HepG2 (cell line): ENCODE data around the gene TSPYL4. TPM values are rescaled to one million over a fixed set of nuclear protein-coding genes. Genes with fewer than 3 reads are reported as not detected.

Experiments
- ASH2L ChIP-seq: fragments of 300-600, 200-600 bp; sonication (generic); IDR thresholded peaks from 2 replicates; pipeline ENCODE4 v1.7.0; 2017; ENCODE audit warnings: low read depth, mild to moderate bottlenecking, moderate library complexity, mixed read lengths, low read length; ENCODE audit not compliant: insufficient read length
- CBFB ChIP-seq: sonication (generic); formaldehyde crosslinking; IDR thresholded peaks from 2 replicates; pipeline ENCODE4 v1.4.0; 2020; ENCODE audit warnings: missing genetic modification reagents
- CREB1 ChIP-seq, 2 experiments: fragments of 450-650 bp in 1 of 2; IDR thresholded peaks; 2 replicates each; pipeline ENCODE4 v1.6.1; 2016 to 2017; ENCODE audit warnings: control low read depth in 1 of 2, mild to moderate bottlenecking in 1 of 2, missing compliant biosample characterization in 1 of 2, missing genetic modification characterization in 1 of 2
- EP300 ChIP-seq, 3 experiments: sonication (generic) in 1 of 3; formaldehyde crosslinking in 1 of 3; IDR thresholded peaks; 2 replicates each; pipeline versions ENCODE4 v1.5.1 to v1.6.1; 2011 to 2020; ENCODE audit warnings: low read depth in 2 of 3, low read length in 2 of 3, borderline replicate concordance in 1 of 3, improper control_type of control experiment in 1 of 3, mild to moderate bottlenecking in 1 of 3, missing genetic modification reagents in 1 of 3, moderate library complexity in 1 of 3
- GTF3A ChIP-seq: sonication (generic); formaldehyde crosslinking; conservative IDR thresholded peaks from 2 replicates; pipeline ENCODE4 v1.4.0; 2020; ENCODE audit warnings: mild to moderate bottlenecking, missing genetic modification reagents
- HNF4A ChIP-seq: sonication (generic); formaldehyde crosslinking; IDR thresholded peaks from 2 replicates; pipeline ENCODE4 v1.4.0; 2020; ENCODE audit warnings: missing genetic modification reagents
- HOXA5 ChIP-seq: sonication (generic); formaldehyde crosslinking; IDR thresholded peaks from 2 replicates; pipeline ENCODE4 v1.4.0; 2020; ENCODE audit warnings: missing genetic modification reagents
- ISL2 ChIP-seq: sonication (generic); formaldehyde crosslinking; IDR thresholded peaks from 2 replicates; pipeline ENCODE4 v1.5.0; 2020; ENCODE audit warnings: missing genetic modification reagents
- MAFK ChIP-seq, 2 experiments: IDR thresholded peaks in 1 of 2; conservative IDR thresholded peaks in 1 of 2; 2 replicates each; pipeline ENCODE4 v1.6.1; 2011; ENCODE audit warnings: improper control_type of control experiment in 2 of 2, low read length in 2 of 2
- POGZ ChIP-seq: sonication (generic); formaldehyde crosslinking; IDR thresholded peaks from 2 replicates; pipeline ENCODE4 v1.4.0; 2020; ENCODE audit warnings: mild to moderate bottlenecking, missing genetic modification reagents
- POLR2A ChIP-seq, 2 experiments: IDR thresholded peaks; 2 replicates each; pipeline ENCODE4 v1.6.1; 2011; ENCODE audit warnings: low read depth in 2 of 2, low read length in 2 of 2, mild to moderate bottlenecking in 1 of 2, moderate library complexity in 1 of 2; ENCODE audit not compliant: insufficient read depth in 1 of 2
- RCOR2 ChIP-seq: IDR thresholded peaks from 2 replicates; pipeline ENCODE4 v1.6.1; 2016; ENCODE audit warnings: missing biosample characterization, missing genetic modification reagents
- SKIL ChIP-seq: sonication (generic); formaldehyde crosslinking; IDR thresholded peaks from 2 replicates; pipeline ENCODE4 v1.8.0; 2022; ENCODE audit warnings: missing genetic modification reagents, mild to moderate bottlenecking, moderate library complexity, borderline replicate concordance
- SOX6 ChIP-seq, 2 experiments: fragments of 450-650 bp in 1 of 2; sonication (generic) in 1 of 2; formaldehyde crosslinking in 1 of 2; IDR thresholded peaks; 2 replicates each; pipeline versions ENCODE4 v1.4.0 to v1.6.1; 2017 to 2020; ENCODE audit warnings: antibody characterized with exemption in 1 of 2, mild to moderate bottlenecking in 1 of 2, missing genetic modification reagents in 1 of 2
- TBX3 ChIP-seq: fragments of 450-650 bp; IDR thresholded peaks from 2 replicates; pipeline ENCODE4 v1.6.1; 2017; ENCODE audit warnings: antibody characterized with exemption, mild to moderate bottlenecking, inconsistent platforms, borderline replicate concordance
- ZGPAT ChIP-seq: IDR thresholded peaks from 2 replicates; pipeline ENCODE4 v1.6.1; 2016; ENCODE audit warnings: mild to moderate bottlenecking
- ZNF335 ChIP-seq: sonication (generic); formaldehyde crosslinking; IDR thresholded peaks from 2 replicates; pipeline ENCODE4 v1.4.0; 2020; ENCODE audit warnings: missing genetic modification reagents
- ZNF773 ChIP-seq: sonication (generic); formaldehyde crosslinking; IDR thresholded peaks from 2 replicates; pipeline ENCODE4 v1.4.0; 2020; ENCODE audit warnings: missing genetic modification reagents, borderline replicate concordance
- polyA plus RNA-seq, 8 experiments: library from polyadenylated mRNA; depleted of rRNA in 3 of 8; stranded (reverse) in 7 of 8; unstranded in 1 of 8; fragments of >200 nt; fragmentation: Illumina TruSeq in 4 of 8; extraction: Trizol in 4 of 8; gene quantifications; 2 replicates each; pipeline versions ENCODE4 v1.2.1 to v1.2.3, GENCODE V29; 2011 to 2016; ENCODE audit warnings: low read depth in 4 of 8, missing spikeins in 1 of 8, mixed read lengths in 1 of 8; ENCODE audit not compliant: insufficient read depth in 1 of 8
- total RNA-seq, 5 experiments: library from RNA; depleted of rRNA; stranded (reverse); fragments of >200 nt; fragmentation: Illumina TruSeq; extraction: Trizol; gene quantifications; 2 replicates each; pipeline ENCODE4 v1.2.3, GENCODE V29; 2016; ENCODE audit warnings: low read depth in 1 of 5
- TF ChIP-seq, protein P1 (sequence below): sonication (generic); formaldehyde crosslinking; IDR thresholded peaks from 2 replicates; pipeline ENCODE4 v1.9.0; 2021; ENCODE audit warnings: missing genetic modification reagents, borderline replicate concordance
- TF ChIP-seq, protein P2 (sequence below): sonication (generic); formaldehyde crosslinking; IDR thresholded peaks from 2 replicates; pipeline ENCODE4 v1.4.0; 2020; ENCODE audit warnings: missing genetic modification reagents, borderline replicate concordance

The TSPYL4 gene
- total and polyA plus RNA-seq, 2 of the 13 experiments (the other 11 are each of a cell fraction or from before 2014, with no cell fraction given): 18.0 to 19.7 TPM

GRCh38 chr6:116255246-116255800, 1.4 kb upstream of the TSPYL4 start (continued):
- TF ChIP-seq ASH2L (peak; percentile 83), CREB1 (IDR thresholded peaks at IDR 0.05) (no peak), CREB1 (CRISPR knock-in tag; IDR thresholded peaks at IDR 0.05) (peak; percentile 66), GTF3A (CRISPR knock-in tag) (no peak), SOX6 (IDR thresholded peaks at IDR 0.05) (no peak), SOX6 (CRISPR knock-in tag; IDR thresholded peaks at IDR 0.05) (peak; percentile 97), TBX3 (peak; percentile 51; the same call in 1 of the 2 replicates), CBFB (CRISPR knock-in tag) (no peak), HOXA5 (CRISPR knock-in tag) (no peak), RCOR2 (no peak), ZNF773 (no peak), MAFK (conservative IDR thresholded peaks at IDR 0.05 in 1 of 2, IDR thresholded peaks at IDR 0.05 in 1 of 2; ENCODE audit: low read length in 2 of 2) (peak; percentile 69 to 76), SKIL (CRISPR knock-in tag) (no peak), ZNF335 (peak; percentile 60; the same call in 1 of the 2 replicates), EP300 (IDR thresholded peaks at IDR 0.05; ENCODE audit: low read depth in 2 of 2, low read length in 2 of 2) (peak in 1 of 2 experiments; percentile 25; a peak in 1 of 4 replicates), EP300 (CRISPR knock-in tag; IDR thresholded peaks at IDR 0.05; ENCODE audit: borderline replicate concordance) (no peak), POGZ (CRISPR knock-in tag) (peak; percentile 38; the same call in 1 of the 2 replicates), HNF4A (CRISPR knock-in tag) (peak; percentile 78), ZGPAT (CRISPR knock-in tag) (peak; percentile 73; the same call in 1 of the 2 replicates), POLR2A (IDR thresholded peaks at IDR 0.05; ENCODE audit: insufficient read depth in 1 of 2, low read depth in 2 of 2, low read length in 2 of 2) (peak; percentile 47 to 48; a peak in 1 of 4 replicates), ISL2 (CRISPR knock-in tag) (peak; percentile 66; the same call in 1 of the 2 replicates)
- TF ChIP-seq, protein P1, sequence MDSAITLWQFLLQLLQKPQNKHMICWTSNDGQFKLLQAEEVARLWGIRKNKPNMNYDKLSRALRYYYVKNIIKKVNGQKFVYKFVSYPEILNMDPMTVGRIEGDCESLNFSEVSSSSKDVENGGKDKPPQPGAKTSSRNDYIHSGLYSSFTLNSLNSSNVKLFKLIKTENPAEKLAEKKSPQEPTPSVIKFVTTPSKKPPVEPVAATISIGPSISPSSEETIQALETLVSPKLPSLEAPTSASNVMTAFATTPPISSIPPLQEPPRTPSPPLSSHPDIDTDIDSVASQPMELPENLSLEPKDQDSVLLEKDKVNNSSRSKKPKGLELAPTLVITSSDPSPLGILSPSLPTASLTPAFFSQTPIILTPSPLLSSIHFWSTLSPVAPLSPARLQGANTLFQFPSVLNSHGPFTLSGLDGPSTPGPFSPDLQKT (CRISPR knock-in tag): no peak
- TF ChIP-seq, protein P2, sequence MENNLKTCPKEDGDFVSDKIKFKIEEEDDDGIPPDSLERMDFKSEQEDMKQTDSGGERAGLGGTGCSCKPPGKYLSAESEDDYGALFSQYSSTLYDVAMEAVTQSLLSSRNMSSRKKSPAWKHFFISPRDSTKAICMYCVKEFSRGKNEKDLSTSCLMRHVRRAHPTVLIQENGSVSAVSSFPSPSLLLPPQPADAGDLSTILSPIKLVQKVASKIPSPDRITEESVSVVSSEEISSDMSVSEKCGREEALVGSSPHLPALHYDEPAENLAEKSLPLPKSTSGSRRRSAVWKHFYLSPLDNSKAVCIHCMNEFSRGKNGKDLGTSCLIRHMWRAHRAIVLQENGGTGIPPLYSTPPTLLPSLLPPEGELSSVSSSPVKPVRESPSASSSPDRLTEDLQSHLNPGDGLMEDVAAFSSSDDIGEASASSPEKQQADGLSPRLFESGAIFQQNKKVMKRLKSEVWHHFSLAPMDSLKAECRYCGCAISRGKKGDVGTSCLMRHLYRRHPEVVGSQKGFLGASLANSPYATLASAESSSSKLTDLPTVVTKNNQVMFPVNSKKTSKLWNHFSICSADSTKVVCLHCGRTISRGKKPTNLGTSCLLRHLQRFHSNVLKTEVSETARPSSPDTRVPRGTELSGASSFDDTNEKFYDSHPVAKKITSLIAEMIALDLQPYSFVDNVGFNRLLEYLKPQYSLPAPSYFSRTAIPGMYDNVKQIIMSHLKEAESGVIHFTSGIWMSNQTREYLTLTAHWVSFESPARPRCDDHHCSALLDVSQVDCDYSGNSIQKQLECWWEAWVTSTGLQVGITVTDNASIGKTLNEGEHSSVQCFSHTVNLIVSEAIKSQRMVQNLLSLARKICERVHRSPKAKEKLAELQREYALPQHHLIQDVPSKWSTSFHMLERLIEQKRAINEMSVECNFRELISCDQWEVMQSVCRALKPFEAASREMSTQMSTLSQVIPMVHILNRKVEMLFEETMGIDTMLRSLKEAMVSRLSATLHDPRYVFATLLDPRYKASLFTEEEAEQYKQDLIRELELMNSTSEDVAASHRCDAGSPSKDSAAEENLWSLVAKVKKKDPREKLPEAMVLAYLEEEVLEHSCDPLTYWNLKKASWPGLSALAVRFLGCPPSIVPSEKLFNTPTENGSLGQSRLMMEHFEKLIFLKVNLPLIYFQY (CRISPR knock-in tag): no peak
